Hepatocyte (in vitro differentiated cells): ENCODE measurements around the gene FAM20A. TPM values are rescaled to one million over a fixed set of nuclear protein-coding genes. Genes with fewer than 3 reads are reported as not detected.
"Not testable (repeated sequence)": the region's sequence is repeated elsewhere in the genome, so short reads cannot be mapped to it uniquely, and the experiment has no call there.

Experiments
- DNase-seq: peaks from one replicate; pipeline ENCODE4 v3.0.0-alpha.2; 2016; ENCODE audit warnings: low spot score
- H2AFZ ChIP-seq: fragments of 200-600 bp; sonication (generic); 2 replicates; pipeline ENCODE4 v1.6.0; 2016; ENCODE audit warnings: antibody characterized with exemption, mild to moderate bottlenecking
- H3K27ac ChIP-seq: fragments of 200-600 bp; sonication (generic); 2 replicates; pipeline ENCODE4 v1.5.1; 2016; ENCODE audit warnings: mild to moderate bottlenecking
- H3K27me3 ChIP-seq: fragments of 200-600 bp; sonication (generic); 2 replicates; pipeline ENCODE4 v1.6.1; 2016
- H3K36me3 ChIP-seq: fragments of 200-600 bp; sonication (generic); replicated peaks from 2 replicates; pipeline ENCODE4 v1.5.1; 2016; ENCODE audit warnings: low read depth; ENCODE audit not compliant: insufficient read depth
- H3K4me1 ChIP-seq: fragments of 200-600 bp; sonication (generic); 2 replicates; pipeline ENCODE4 v1.5.1; 2016; ENCODE audit warnings: mild to moderate bottlenecking, moderate library complexity; ENCODE audit not compliant: insufficient read depth
- H3K4me2 ChIP-seq: fragments of 200-600 bp; sonication (generic); 2 replicates; pipeline ENCODE4 v1.6.0; 2016
- H3K4me3 ChIP-seq: fragments of 200-600 bp; sonication (generic); 2 replicates; pipeline ENCODE4 v1.5.1; 2016; ENCODE audit warnings: mild to moderate bottlenecking
- H3K79me2 ChIP-seq: fragments of 200-600 bp; sonication (generic); 2 replicates; pipeline ENCODE4 v1.6.0; 2017; ENCODE audit warnings: mild to moderate bottlenecking
- H3K9me2 ChIP-seq: fragments of 200-600 bp; sonication (generic); replicated peaks from 2 replicates; pipeline ENCODE4 v1.6.0; 2017; ENCODE audit warnings: mild to moderate bottlenecking; ENCODE audit not compliant: insufficient read depth
- H3K9me3 ChIP-seq: fragments of 200-600 bp; sonication (generic); 2 replicates; pipeline ENCODE4 v1.5.1; 2016; ENCODE audit warnings: low read depth, mild to moderate bottlenecking
- H4K20me1 ChIP-seq: fragments of 200-600 bp; sonication (generic); 2 replicates; pipeline ENCODE4 v1.6.0; 2016; ENCODE audit warnings: mild to moderate bottlenecking; ENCODE audit not compliant: insufficient read depth, poor library complexity, severe bottlenecking
- EZH2 ChIP-seq: fragments of 200-600 bp; sonication (generic); IDR thresholded peaks from 2 replicates; pipeline ENCODE4 v1.6.1; 2016; ENCODE audit warnings: antibody characterized with exemption, mild to moderate bottlenecking, borderline replicate concordance
- EZH2phosphoT487 ChIP-seq: fragments of 200-600 bp; sonication (generic); IDR thresholded peaks from one replicate; pipeline ENCODE4 v1.6.1; 2018; ENCODE audit warnings: antibody characterized with exemption, mild to moderate bottlenecking, low read depth, moderate library complexity; ENCODE audit not compliant: unreplicated experiment, severe bottlenecking
- WGBS: methylation state at CpG from one replicate; pipeline ENCODE4 v1.1.6; 2016; ENCODE audit warnings: low lambda C conversion rate; ENCODE audit errors: missing lambda C conversion rate; 5-methylcytosine and 5-hydroxymethylcytosine counted together
- polyA plus RNA-seq: library from polyadenylated mRNA; unstranded; fragments of >200 nt; fragmentation: Nextera tagmentation; extraction: Ambion mirVana; gene quantifications from 2 replicates; pipeline ENCODE4 v1.2.1, GENCODE V29; 2016
- total RNA-seq: library from RNA; depleted of rRNA; stranded (reverse); fragments of >200 nt; gene quantifications from 2 replicates; pipeline ENCODE4 v1.2.3, GENCODE V29; 2014
- TF ChIP-seq, protein P1 (sequence below): fragments of 200-600 bp; sonication (generic); IDR thresholded peaks from 2 replicates; pipeline ENCODE4 v1.5.1; 2016; ENCODE audit warnings: antibody characterized with exemption, mild to moderate bottlenecking; ENCODE audit not compliant: poor library complexity

FAM20A gene
- total and polyA plus RNA-seq, 2 experiments from 2014 or later: 19.9 to 39.7 TPM

GRCh38 chr17:68522266-68522665 lies 78.9 kb downstream of the FAM20A start:
- Histone ChIP-seq H3K4me1 (no peaks in the 10 kb centered on the region), H3K9me3 (no peaks in the 10 kb centered on the region), H3K4me2 (no peak overlapping the region), H3K27me3 (no peaks in the 10 kb centered on the region), H3K36me3 (peaks cover 9% of the 10 kb centered on the region), H3K79me2 (peaks cover 86% of the 10 kb centered on the region), H3K9me2 (no peaks in the 10 kb centered on the region), H4K20me1 (peaks cover 51% of the 10 kb centered on the region), H2AFZ (no peak overlapping the region), H3K4me3 (no peak overlapping the region), H3K27ac (no peak overlapping the region)
- DNase-seq: no peak
- TF ChIP-seq EZH2 (no peak), EZH2phosphoT487 (no peak)
- TF ChIP-seq, protein P1, sequence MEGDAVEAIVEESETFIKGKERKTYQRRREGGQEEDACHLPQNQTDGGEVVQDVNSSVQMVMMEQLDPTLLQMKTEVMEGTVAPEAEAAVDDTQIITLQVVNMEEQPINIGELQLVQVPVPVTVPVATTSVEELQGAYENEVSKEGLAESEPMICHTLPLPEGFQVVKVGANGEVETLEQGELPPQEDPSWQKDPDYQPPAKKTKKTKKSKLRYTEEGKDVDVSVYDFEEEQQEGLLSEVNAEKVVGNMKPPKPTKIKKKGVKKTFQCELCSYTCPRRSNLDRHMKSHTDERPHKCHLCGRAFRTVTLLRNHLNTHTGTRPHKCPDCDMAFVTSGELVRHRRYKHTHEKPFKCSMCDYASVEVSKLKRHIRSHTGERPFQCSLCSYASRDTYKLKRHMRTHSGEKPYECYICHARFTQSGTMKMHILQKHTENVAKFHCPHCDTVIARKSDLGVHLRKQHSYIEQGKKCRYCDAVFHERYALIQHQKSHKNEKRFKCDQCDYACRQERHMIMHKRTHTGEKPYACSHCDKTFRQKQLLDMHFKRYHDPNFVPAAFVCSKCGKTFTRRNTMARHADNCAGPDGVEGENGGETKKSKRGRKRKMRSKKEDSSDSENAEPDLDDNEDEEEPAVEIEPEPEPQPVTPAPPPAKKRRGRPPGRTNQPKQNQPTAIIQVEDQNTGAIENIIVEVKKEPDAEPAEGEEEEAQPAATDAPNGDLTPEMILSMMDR: no peak

DNA sequence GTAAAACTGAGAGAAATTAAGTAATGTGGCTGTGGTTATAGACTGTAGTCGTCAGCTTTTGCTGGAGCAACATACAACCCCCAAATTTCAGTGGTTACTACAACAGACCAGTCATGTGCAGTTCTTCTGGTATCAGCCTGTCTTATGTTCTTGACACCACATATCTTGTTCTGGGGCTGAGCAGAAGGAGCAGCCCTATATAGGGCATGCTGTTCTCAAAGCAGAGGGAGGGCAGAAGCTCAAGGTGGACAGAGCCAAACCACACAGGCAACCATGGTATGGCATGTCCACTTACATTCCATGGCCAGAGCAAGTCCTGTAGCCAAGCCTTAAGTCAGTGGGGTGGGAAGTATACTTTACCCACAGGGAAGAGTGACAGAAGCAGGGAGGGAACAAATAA lies 81.3 kb downstream of the FAM20A start:
- no peak for DNase-seq
- no peaks in the 10 kb centered on the region for H3K27me3 ChIP-seq
- no peaks in the 10 kb centered on the region for H3K9me2 ChIP-seq
- no peak overlapping the region for H3K4me3 ChIP-seq
- no peak overlapping the region for H3K27ac ChIP-seq
- peaks cover 71% of the 10 kb centered on the region for H4K20me1 ChIP-seq
- H3K4me2 ChIP-seq: no peak overlapping the region
- H3K79me2 ChIP-seq: peaks cover 90% of the 10 kb centered on the region
- H3K4me1 ChIP-seq: peaks cover 1% of the 10 kb centered on the region
- WGBS: 96% methylated on average over 1 of the region's 1 CpG
- H3K36me3 ChIP-seq: no peaks in the 10 kb centered on the region
- no peak overlapping the region for H2AFZ ChIP-seq
- H3K9me3 ChIP-seq: no peaks in the 10 kb centered on the region
- no peak for TF ChIP-seq EZH2phosphoT487
- no peak for TF ChIP-seq EZH2
- TF ChIP-seq, protein P1: no peak

- not testable (repeated sequence) for H3K4me3 ChIP-seq, H3K36me3 ChIP-seq, H3K9me2 ChIP-seq, DNase-seq, H3K27ac ChIP-seq, H3K4me2 ChIP-seq, H2AFZ ChIP-seq, H3K4me1 ChIP-seq, H3K9me3 ChIP-seq, H3K27me3 ChIP-seq
- WGBS: 95% methylated on average over 3 of the region's 3 CpGs
- H4K20me1 ChIP-seq: peaks cover 79% of the 10 kb centered on the region
- peaks cover 97% of the 10 kb centered on the region for H3K79me2 ChIP-seq
These were observed 82.1 kb downstream of the FAM20A start for GRCh38 chr17:68519051-68519450.

DNA sequence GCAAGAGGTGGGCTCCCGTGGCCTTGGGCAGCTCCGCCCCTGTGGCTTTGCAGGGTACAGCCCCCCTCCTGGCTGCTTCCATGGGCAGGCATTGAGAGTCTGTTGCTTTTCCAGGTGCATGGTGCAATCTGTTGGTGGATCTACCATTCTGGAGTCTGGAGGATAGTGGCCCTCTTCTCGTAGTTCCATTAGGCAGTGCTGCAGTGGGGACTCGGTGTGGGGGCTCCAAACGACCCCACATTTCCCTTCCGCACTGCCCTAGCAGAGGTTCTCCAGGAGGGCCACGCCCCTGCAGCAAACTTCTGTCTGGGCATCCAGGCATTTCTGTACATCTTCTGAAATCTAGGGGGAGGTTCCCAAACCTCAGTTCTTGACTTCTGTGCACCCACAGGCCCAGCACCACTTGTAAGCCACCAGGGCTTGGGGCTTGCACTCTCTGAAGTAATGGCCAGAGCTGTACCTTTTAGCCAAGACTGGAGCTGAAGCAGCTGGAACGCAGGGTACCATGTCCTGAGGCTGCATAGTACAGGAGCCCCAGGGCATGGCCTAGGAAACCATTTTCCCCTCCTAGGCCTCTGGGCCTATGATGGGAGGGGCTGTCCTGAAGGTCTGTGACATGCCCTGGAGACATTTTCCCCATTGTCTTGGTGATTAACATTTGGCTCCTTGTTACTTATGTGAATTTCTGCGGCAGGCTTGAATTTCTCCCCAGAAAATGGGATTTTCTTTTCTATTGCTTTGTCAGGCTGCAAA lies 82.9 kb downstream of the FAM20A start:
- H3K36me3 ChIP-seq: no peaks in the 10 kb centered on the region
- H4K20me1 ChIP-seq: peaks cover 87% of the 10 kb centered on the region

DNA sequence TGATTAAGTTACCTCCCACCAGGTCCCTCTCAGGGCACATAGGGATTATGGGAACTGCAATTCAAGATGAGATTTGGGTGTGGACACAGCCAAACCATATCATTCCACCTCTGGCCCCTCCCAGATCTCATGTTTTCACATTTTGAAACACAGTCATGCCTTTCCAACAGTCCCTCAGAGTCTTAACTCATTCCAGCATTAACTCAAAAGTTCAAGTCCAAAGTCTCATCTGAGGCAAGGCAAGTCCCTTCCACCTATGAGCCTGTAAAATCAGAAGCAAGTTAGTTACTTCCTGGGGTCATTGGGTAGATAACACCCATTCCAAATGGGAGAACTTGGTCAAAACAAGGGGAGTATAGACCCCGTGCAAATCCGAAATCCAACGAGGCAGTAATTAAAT lies 83.6 kb downstream of the FAM20A start:
- not testable (repeated sequence) for H3K9me3 ChIP-seq, H3K9me2 ChIP-seq, H3K4me2 ChIP-seq, H3K4me3 ChIP-seq, DNase-seq, H3K36me3 ChIP-seq, H3K27me3 ChIP-seq, H2AFZ ChIP-seq, H3K27ac ChIP-seq
- Histone ChIP-seq H3K4me1 (peaks cover 13% of the 10 kb centered on the region), H4K20me1 (peaks cover 83% of the 10 kb centered on the region), H3K79me2 (peaks cover 98% of the 10 kb centered on the region)
- WGBS: 96% methylated on average over 3 of the region's 3 CpGs

More for the DNA sequence above, 82.9 kb downstream of the FAM20A start:
- H3K4me3 ChIP-seq: no peak overlapping the region
- no peak overlapping the region for H2AFZ ChIP-seq
- peaks cover 13% of the 10 kb centered on the region for H3K4me1 ChIP-seq
- no peaks in the 10 kb centered on the region for H3K9me3 ChIP-seq
- H3K79me2 ChIP-seq: peaks cover 98% of the 10 kb centered on the region
- H3K4me2 ChIP-seq: no peak overlapping the region
- WGBS: 96% methylated on average over 9 of the region's 9 CpGs
- no peak for DNase-seq
- TF ChIP-seq, protein P1: no peak
- TF ChIP-seq EZH2 (no peak), EZH2phosphoT487 (no peak)
- no peaks in the 10 kb centered on the region for H3K9me2 ChIP-seq
- no peak overlapping the region for H3K27ac ChIP-seq
- H3K27me3 ChIP-seq: no peaks in the 10 kb centered on the region
